Adrenal gland (tissue), 12 donors: ENCODE data around the gene PSMG3. TPM values are rescaled to one million over a fixed set of nuclear protein-coding genes. Genes with fewer than 3 reads are reported as not detected.
A peak's percentile ranks its signal among the peaks of the same experiment; 100 is the strongest.

Experiments
- DNase-seq, 7 donors: peaks; one replicate each; pipeline ENCODE4 v3.0.0-alpha.2; 2019 to 2020
- H3K27ac ChIP-seq, 5 donors: fragments of 200-600 bp; sonication (generic) in 4 of 5; 1 replicate in 3 of 5; 2 replicates in 2 of 5; pipeline versions ENCODE4 v1.5.1 to v1.8.0; 2016 to 2020; ENCODE audit warnings: mild to moderate bottlenecking in 1 of 5
- H3K27me3 ChIP-seq: fragments of 200-600 bp; 2 replicates; pipeline ENCODE4 v1.8.0; 2021
- H3K36me3 ChIP-seq, 2 donors: fragments of 200-600 bp; replicated peaks in 1 of 2; 1 replicate in 1 of 2; 2 replicates in 1 of 2; pipeline versions ENCODE4 v1.5.1 to v1.8.0; 2018 to 2022
- H3K4me1 ChIP-seq, 2 donors: fragments of 200-600 bp; replicated peaks in 1 of 2; 1 replicate in 1 of 2; 2 replicates in 1 of 2; pipeline versions ENCODE4 v1.5.1 to v1.8.0; 2018 to 2021
- H3K4me3 ChIP-seq, 4 donors: fragments of 200-600 bp; sonication (generic) in 3 of 4; one replicate each; pipeline ENCODE4 v1.5.1; 2016 to 2018
- H3K9me3 ChIP-seq, 3 donors: fragments of 200-600 bp; sonication (generic) in 1 of 3; replicated peaks in 1 of 3; 1 replicate in 2 of 3; 2 replicates in 1 of 3; pipeline versions ENCODE4 v1.5.1 to v1.8.0; 2016 to 2021
- CTCF ChIP-seq, 6 experiments: fragments of 450-650 bp in 4 of 6; fragments of 200-600 bp in 2 of 6; sonication (generic) in 1 of 6; IDR thresholded peaks; 1 replicate in 5 of 6; 2 replicates in 1 of 6; pipeline versions ENCODE4 v1.5.1 to v1.8.0; 2016 to 2021; ENCODE audit warnings: antibody characterized with exemption in 6 of 6, mild to moderate bottlenecking in 2 of 6, moderate library complexity in 1 of 6
- POLR2A ChIP-seq, 2 donors: fragments of 450-650 bp; IDR thresholded peaks; one replicate each; pipeline ENCODE4 v1.6.1; 2017; ENCODE audit warnings: antibody characterized with exemption in 2 of 2, mild to moderate bottlenecking in 2 of 2, moderate library complexity in 1 of 2
- WGBS, 4 donors: extraction: QIAGEN DNeasy Blood & Tissue Kit in 2 of 4; methylation state at CpG; one replicate each; pipeline versions ENCODE4 v1.1.5 to v1.1.7; 2013 to 2017; 5-methylcytosine and 5-hydroxymethylcytosine counted together
- intact Hi-C, 2 donors: fragments of 100-400 bp; cut with DNase I; formaldehyde crosslinking; loops; one replicate each; pipeline versions ENCODE4 v1.14.1 to v1.15.0; 2022 to 2023
- polyA plus RNA-seq, 3 donors: library from polyadenylated mRNA; stranded (reverse); fragments of 200-250 nt in 2 of 3; fragments of 350-450 nt in 1 of 3; fragmentation: Illumina TruSeq in 1 of 3; extraction: RNeasy Lipid Tissue Mini Kit (QIAGEN cat#74804) in 1 of 3; gene quantifications; one replicate each; pipeline ENCODE4 v1.2.3, GENCODE V29; 2013 to 2014
- total RNA-seq, 9 donors: library from RNA; depleted of rRNA in 4 of 9; stranded (reverse); fragments of >200 nt in 4 of 9; fragments of 120-200 nt in 1 of 9; fragmentation: NEBNext Ultra II Directional in 1 of 9; extraction: Animal tissue kit (Norgen Biotek cat#: 25700) in 1 of 9; gene quantifications; one replicate each; pipeline versions ENCODE4 v1.1.0 to v1.2.4, GENCODE V29; 2013 to 2023
- donor health status: healthy with polysubstance abuse.
- donor health status: Bipolar disorder and iron deficiency.
- donor health status: DM: yes; HTN: yes; CAD: no.
- donor health status: DM: no; HTN: no; CAD: no.
- donor health status: DM: no; HTN: no; CAD: no.
- donor health status: DM: yes; HTN: yes; CAD: no.

The PSMG3 gene
- total and polyA plus RNA-seq, 12 donors: 17.3 to 82.7 (median 34.8) TPM

- H3K27ac ChIP-seq: peak overlapping the region; percentile 82 to 98 (median 93)
- TF ChIP-seq POLR2A (IDR thresholded peaks at IDR 0.05) (peak in 1 of 2 donors; percentile 93), CTCF (IDR thresholded peaks at IDR 0.05) (peak in 1 of 6 experiments; percentile 0)
- peak overlapping the region in 1 of 4 donors; percentile 93 for H3K4me3 ChIP-seq
- no peaks in the 10 kb centered on the region for H3K9me3 ChIP-seq
- WGBS, 4 donors: 42 to 51% (median 48%) methylated on average over 15 to 24 of the region's 24 CpGs
- intact Hi-C loops: no loop called here
- no peaks in the 10 kb centered on the region for H3K36me3 ChIP-seq
- peak; percentile 86 to 96 (median 94) for DNase-seq
- H3K27me3 ChIP-seq: no peaks in the 10 kb centered on the region
- peaks cover 52 to 62% of the 10 kb centered on the region in 2 donors for H3K4me1 ChIP-seq
Observed at GRCh38 chr7:1533547-1534329, 36.1 kb downstream of the PSMG3 start.

- no peak for DNase-seq
- peaks cover 47 to 57% of the 10 kb centered on the region in 2 donors for H3K4me1 ChIP-seq
- no peaks in the 10 kb centered on the region for H3K9me3 ChIP-seq
- intact Hi-C loops: no loop called here
- no peaks in the 10 kb centered on the region for H3K27me3 ChIP-seq
- no peaks in the 10 kb centered on the region for H3K36me3 ChIP-seq
- TF ChIP-seq POLR2A (IDR thresholded peaks at IDR 0.05) (no peak), CTCF (IDR thresholded peaks at IDR 0.05) (no peak)
- H3K27ac ChIP-seq: peak overlapping the region; percentile 82 to 98 (median 93)
- 42 to 66% (median 45%) methylated on average over 3 to 9 of the region's 9 CpGs for WGBS, 4 donors
- H3K4me3 ChIP-seq: peak overlapping the region in 1 of 4 donors; percentile 93
Observed at GRCh38 chr7:1533255-1533546, 36.6 kb downstream of the PSMG3 start.

- Histone ChIP-seq H3K4me3 (peak overlapping the region in 3 of 4 donors; percentile 7 to 93 (median 18)), H3K27ac (peak overlapping the region; percentile 82 to 98 (median 93)), H3K27me3 (no peaks in the 10 kb centered on the region), H3K9me3 (no peaks in the 10 kb centered on the region), H3K36me3 (no peaks in the 10 kb centered on the region), H3K4me1 (peaks cover 42 to 51% of the 10 kb centered on the region in 2 donors)
- intact Hi-C loops: no loop called here
- 8 to 13% (median 9%) methylated on average over 21 to 36 of the region's 36 CpGs for WGBS, 4 donors
- TF ChIP-seq CTCF (IDR thresholded peaks at IDR 0.05) (no peak), POLR2A (IDR thresholded peaks at IDR 0.05) (peak in 1 of 2 donors; percentile 86)
- DNase-seq: peak; percentile 75 to 93 (median 90)
Observed at GRCh38 chr7:1532456-1533254, 37.2 kb downstream of the PSMG3 start.

GRCh38 chr7:1531979-1532455 lies 37.8 kb downstream of the PSMG3 start:
- intact Hi-C loops: no loop called here
- WGBS, 4 donors: 35 to 39% (median 37%) methylated on average over 3 to 10 of the region's 10 CpGs

More at GRCh38 chr7:1531979-1532455, 37.8 kb downstream of the PSMG3 start:
- Histone ChIP-seq H3K36me3 (no peaks in the 10 kb centered on the region), H3K27ac (peak overlapping the region; percentile 82 to 98 (median 93)), H3K27me3 (no peaks in the 10 kb centered on the region), H3K4me3 (peak overlapping the region in 3 of 4 donors; percentile 7 to 93 (median 18)), H3K9me3 (no peaks in the 10 kb centered on the region), H3K4me1 (peaks cover 38 to 45% of the 10 kb centered on the region in 2 donors)
- TF ChIP-seq CTCF (IDR thresholded peaks at IDR 0.05) (no peak), POLR2A (IDR thresholded peaks at IDR 0.05) (no peak)
- DNase-seq: peak in 3 of 7 donors; percentile 37 to 63 (median 60)
